ENCODE measurements around the gene RSRP1. TPM values are rescaled to one million over a fixed set of nuclear protein-coding genes. Genes with fewer than 3 reads are reported as not detected.

The RSRP1 gene
- total and polyA plus RNA-seq, 2 donors from 2014 or later: 118 to 123 TPM

GRCh38 chr1:25193229-25193628, 54.0 kb downstream of the RSRP1 start:
- Histone ChIP-seq H3K27me3 (ENCODE audit: control insufficient read depth, insufficient read depth, low read length) (peaks cover 2% of the 10 kb centered on the region), H3K9ac (ENCODE audit: low read length in 3 of 3) (no peak overlapping the region), H3K4me1 (ENCODE audit: control insufficient read depth in 2 of 3, insufficient read depth in 2 of 3, low read depth in 1 of 3, low read length in 3 of 3) (peaks cover 0 to 2% (median 0%) of the 10 kb centered on the region in 3 donors), H3K9me3 (ENCODE audit: control insufficient read depth in 2 of 3, insufficient read depth in 1 of 3, low read length in 3 of 3) (no peaks in the 10 kb centered on the region), H3K36me3 (ENCODE audit: control insufficient read depth in 2 of 3, insufficient read depth in 3 of 3, low read length in 3 of 3) (no peaks in the 10 kb centered on the region), H3K4me3 (ENCODE audit: low read length in 3 of 3) (peak overlapping the region in 1 of 3 donors; percentile 41), H3K27ac (ENCODE audit: low read depth in 2 of 2, low read length in 2 of 2) (no peak overlapping the region)
- FAIRE-seq: no peak
- peak in 1 of 5 donors; percentile 58 for DNase-seq
- TF ChIP-seq, protein P1, sequence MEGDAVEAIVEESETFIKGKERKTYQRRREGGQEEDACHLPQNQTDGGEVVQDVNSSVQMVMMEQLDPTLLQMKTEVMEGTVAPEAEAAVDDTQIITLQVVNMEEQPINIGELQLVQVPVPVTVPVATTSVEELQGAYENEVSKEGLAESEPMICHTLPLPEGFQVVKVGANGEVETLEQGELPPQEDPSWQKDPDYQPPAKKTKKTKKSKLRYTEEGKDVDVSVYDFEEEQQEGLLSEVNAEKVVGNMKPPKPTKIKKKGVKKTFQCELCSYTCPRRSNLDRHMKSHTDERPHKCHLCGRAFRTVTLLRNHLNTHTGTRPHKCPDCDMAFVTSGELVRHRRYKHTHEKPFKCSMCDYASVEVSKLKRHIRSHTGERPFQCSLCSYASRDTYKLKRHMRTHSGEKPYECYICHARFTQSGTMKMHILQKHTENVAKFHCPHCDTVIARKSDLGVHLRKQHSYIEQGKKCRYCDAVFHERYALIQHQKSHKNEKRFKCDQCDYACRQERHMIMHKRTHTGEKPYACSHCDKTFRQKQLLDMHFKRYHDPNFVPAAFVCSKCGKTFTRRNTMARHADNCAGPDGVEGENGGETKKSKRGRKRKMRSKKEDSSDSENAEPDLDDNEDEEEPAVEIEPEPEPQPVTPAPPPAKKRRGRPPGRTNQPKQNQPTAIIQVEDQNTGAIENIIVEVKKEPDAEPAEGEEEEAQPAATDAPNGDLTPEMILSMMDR (IDR thresholded peaks at IDR 0.05; ENCODE audit: borderline replicate concordance, extremely low read depth, insufficient read depth): no peak
- intact Hi-C loops (cut with DNase I): no loop called here

Other genes starting within 250 kb of the RSRP1 start
- 53.8 TPM for gene SYF2, start 15.0 kb downstream of the RSRP1 start, total RNA-seq
- 91.5 TPM for gene SYF2, start 15.0 kb downstream of the RSRP1 start, polyA plus RNA-seq (ENCODE audit: insufficient read depth, low read depth, low replicate concordance)
- not detected for gene RHD, start 25.1 kb upstream of the RSRP1 start, total RNA-seq
- gene RHD, start 25.1 kb upstream of the RSRP1 start, polyA plus RNA-seq (ENCODE audit: insufficient read depth, low read depth, low replicate concordance): not detected
- gene TMEM50A, start 90.9 kb upstream of the RSRP1 start, total RNA-seq: 118 TPM
- 115 TPM for gene TMEM50A, start 90.9 kb upstream of the RSRP1 start, polyA plus RNA-seq (ENCODE audit: insufficient read depth, low read depth, low replicate concordance)
- 0.44 TPM for gene RHCE, start 173.4 kb upstream of the RSRP1 start, total RNA-seq
- 1.3 TPM for gene RHCE, start 173.4 kb upstream of the RSRP1 start, polyA plus RNA-seq (ENCODE audit: insufficient read depth, low read depth, low replicate concordance)
- 19.3 TPM for gene MACO1, start 183.4 kb upstream of the RSRP1 start, total RNA-seq
- gene MACO1, start 183.4 kb upstream of the RSRP1 start, polyA plus RNA-seq (ENCODE audit: insufficient read depth, low read depth, low replicate concordance): 12.1 TPM

All from kidney (tissue), 14 donors.